ENCODE data around the gene CAMK2B. TPM values are rescaled to one million over a fixed set of nuclear protein-coding genes. Genes with fewer than 3 reads are reported as not detected.

The CAMK2B gene
- total RNA-seq, 4 donors from 2014 or later: 0.26 to 0.95 (median 0.69) TPM

GRCh38 chr7:44213877-44214388 lies 111.5 kb downstream of the CAMK2B start:
- intact Hi-C loops (cut with DNase I): no loop called here
- Histone ChIP-seq H3K9me3 (no peaks in the 10 kb centered on the region), H3K27me3 (no peaks in the 10 kb centered on the region), H3K4me3 (no peak overlapping the region), H3K4me1 (peaks cover 0 to 20% (median 3%) of the 10 kb centered on the region in 3 donors), H3K36me3 (peaks cover 4 to 51% (median 28%) of the 10 kb centered on the region in 3 donors), H3K27ac (no peak overlapping the region)
- 75 to 84% methylated on average over 5 to 9 of the region's 9 CpGs for WGBS, 2 donors
- DNase-seq: no peak
- TF ChIP-seq CTCF (IDR thresholded peaks at IDR 0.05): no peak
- no peak for TF ChIP-seq POLR2A (IDR thresholded peaks at IDR 0.05)

GRCh38 chr7:44213206-44213876 lies 112.1 kb downstream of the CAMK2B start:
- no peaks in the 10 kb centered on the region for H3K9me3 ChIP-seq
- H3K4me3 ChIP-seq: no peak overlapping the region
- H3K27ac ChIP-seq: no peak overlapping the region
- TF ChIP-seq CTCF (IDR thresholded peaks at IDR 0.05) (no peak), POLR2A (IDR thresholded peaks at IDR 0.05) (no peak)
- intact Hi-C loops (cut with DNase I): no loop called here
- H3K36me3 ChIP-seq: peaks cover 10 to 57% (median 34%) of the 10 kb centered on the region in 3 donors
- no peak for DNase-seq
- H3K4me1 ChIP-seq: peaks cover 0 to 20% (median 3%) of the 10 kb centered on the region in 3 donors
- 86% methylated on average over 3 of the region's 3 CpGs; no CpG with 5 or more reads in 1 of the 2 donors for WGBS, 2 donors
- H3K27me3 ChIP-seq: no peaks in the 10 kb centered on the region

DNA sequence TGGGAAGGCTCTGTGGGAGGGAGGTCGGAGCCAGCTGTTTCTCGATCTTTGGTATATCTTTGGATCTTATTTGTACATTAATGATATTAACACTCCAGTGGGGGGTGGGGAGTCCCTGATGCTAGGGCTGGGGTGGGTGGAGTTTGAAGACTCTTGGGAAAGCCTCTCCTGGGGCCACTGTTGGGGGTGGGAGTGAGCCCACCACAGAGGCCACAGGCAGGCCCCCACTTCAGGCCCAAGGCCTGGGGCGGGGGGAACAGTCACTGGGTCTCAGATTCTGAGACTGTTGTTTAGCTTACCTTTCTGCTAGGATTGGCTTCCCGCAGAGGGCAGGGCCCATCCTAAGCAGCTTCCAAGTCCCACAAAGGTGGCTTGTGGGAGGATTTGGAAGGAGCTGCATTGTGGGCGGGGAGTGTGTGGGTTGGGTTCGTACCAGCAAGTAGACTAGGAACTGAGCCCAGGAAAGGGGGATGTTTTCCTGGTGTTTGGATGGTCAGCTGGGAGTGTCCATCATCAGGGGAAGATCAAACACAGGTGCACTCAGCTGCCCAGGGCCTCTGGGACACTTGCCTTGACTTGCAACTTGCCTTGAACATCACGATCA lies 112.7 kb downstream of the CAMK2B start:
- no peak for DNase-seq

DNA sequence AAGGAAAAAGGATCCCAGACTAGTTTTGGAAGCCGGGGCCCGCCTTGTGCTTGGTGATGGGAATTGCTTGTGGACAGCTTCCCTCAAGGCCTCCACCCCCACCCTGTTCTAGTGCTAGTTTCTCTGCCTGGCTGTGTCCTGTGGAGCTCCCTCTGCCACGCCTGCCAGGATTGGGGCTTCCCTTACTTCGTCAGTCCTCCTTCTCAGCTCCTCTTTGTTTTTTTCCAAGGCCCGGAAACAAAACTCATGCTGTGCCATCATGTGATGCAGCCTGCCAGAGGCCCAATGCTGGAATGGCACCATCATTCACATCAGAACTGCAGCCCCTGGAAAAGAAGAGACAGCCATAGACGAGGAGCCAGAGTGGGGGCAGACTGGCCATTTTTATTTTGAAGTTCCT lies 113.4 kb downstream of the CAMK2B start:
- 77 to 84% methylated on average over 5 to 6 of the region's 6 CpGs for WGBS, 2 donors
- Histone ChIP-seq H3K4me3 (no peak overlapping the region), H3K4me1 (peaks cover 0 to 15% (median 3%) of the 10 kb centered on the region in 3 donors), H3K36me3 (peaks cover 17 to 70% (median 47%) of the 10 kb centered on the region in 3 donors), H3K27me3 (no peaks in the 10 kb centered on the region), H3K9me3 (no peaks in the 10 kb centered on the region), H3K27ac (no peak overlapping the region)
- intact Hi-C loops (cut with DNase I): no loop called here
- TF ChIP-seq CTCF (IDR thresholded peaks at IDR 0.05): no peak
- no peak for TF ChIP-seq POLR2A (IDR thresholded peaks at IDR 0.05)
- no peak for DNase-seq

More for the DNA sequence above, 112.7 kb downstream of the CAMK2B start:
- no peak for TF ChIP-seq POLR2A (IDR thresholded peaks at IDR 0.05)
- no peak for TF ChIP-seq CTCF (IDR thresholded peaks at IDR 0.05)
- Histone ChIP-seq H3K27me3 (no peaks in the 10 kb centered on the region), H3K4me1 (peaks cover 0 to 20% (median 3%) of the 10 kb centered on the region in 3 donors), H3K4me3 (no peak overlapping the region), H3K9me3 (no peaks in the 10 kb centered on the region), H3K36me3 (peaks cover 11 to 64% (median 40%) of the 10 kb centered on the region in 3 donors), H3K27ac (no peak overlapping the region)
- 67 to 81% methylated on average over 3 to 6 of the region's 7 CpGs for WGBS, 2 donors
- intact Hi-C loops (cut with DNase I): no loop called here

DNA sequence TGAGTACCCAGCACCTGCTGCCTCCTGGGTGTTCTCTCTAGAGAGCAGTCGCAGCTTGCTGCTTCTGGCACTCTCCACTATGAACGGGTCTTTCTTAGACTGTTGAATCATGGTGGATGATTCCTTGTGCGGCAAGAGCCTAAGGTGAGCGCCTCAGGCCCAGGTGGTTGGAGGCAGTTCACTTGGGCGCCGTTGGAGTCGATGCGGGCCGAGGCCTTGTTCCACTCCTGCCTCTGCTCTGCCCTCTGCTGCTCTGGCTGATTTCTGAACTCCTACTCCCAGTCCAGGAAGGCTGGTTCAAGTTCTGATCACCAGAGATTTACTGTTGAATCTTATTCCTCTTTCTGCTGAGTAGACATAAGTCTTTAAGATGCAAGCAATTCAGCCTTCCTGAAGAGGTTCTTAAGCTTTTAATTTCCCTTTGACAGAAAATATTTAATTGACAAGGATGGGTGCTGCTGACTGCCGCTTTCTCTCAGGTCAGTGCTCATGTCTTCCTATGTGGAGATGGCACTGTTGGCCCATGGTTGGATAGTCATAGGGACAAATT lies 114.2 kb downstream of the CAMK2B start:
- intact Hi-C loops (cut with DNase I): no loop called here
- Histone ChIP-seq H3K4me1 (peaks cover 0 to 7% (median 0%) of the 10 kb centered on the region in 3 donors), H3K27ac (no peak overlapping the region), H3K9me3 (no peaks in the 10 kb centered on the region), H3K36me3 (peaks cover 22 to 78% (median 55%) of the 10 kb centered on the region in 3 donors), H3K4me3 (no peak overlapping the region), H3K27me3 (no peaks in the 10 kb centered on the region)
- 85 to 94% methylated on average over 1 to 5 of the region's 10 CpGs for WGBS, 2 donors
- TF ChIP-seq POLR2A (IDR thresholded peaks at IDR 0.05) (no peak), CTCF (IDR thresholded peaks at IDR 0.05) (no peak)
- no peak for DNase-seq

Data from esophagus squamous epithelium (tissue), 5 donors.